ENCODE results near the gene TMEM145. TPM values are rescaled to one million over a fixed set of nuclear protein-coding genes. Genes with fewer than 3 reads are reported as not detected.

Gene TMEM145
- total and polyA plus RNA-seq, 9 of the 15 experiments (the other 6 are each of a cell fraction or from before 2014, with no cell fraction given) = 0.80 to 5.5 (median 1.9) TPM; not detected in 3

- TF ChIP-seq ZNF318 (IDR thresholded peaks at IDR 0.05; ENCODE audit: borderline replicate concordance in 1 of 2, low read depth in 1 of 2) (no peak), YY1 (IDR thresholded peaks at IDR 0.05; ENCODE audit: borderline replicate concordance in 1 of 3, control insufficient read depth in 1 of 3, extremely low read depth in 1 of 3, insufficient read depth in 3 of 3, insufficient read length in 1 of 3, insufficient replicate concordance in 2 of 3, low read depth in 1 of 3, low read length in 2 of 3) (peak in 1 of 3 experiments; percentile 6), NFE2L1 (tag; IDR thresholded peaks at IDR 0.05; ENCODE audit: borderline replicate concordance, low read depth) (no peak), CEBPB (tag; IDR thresholded peaks at IDR 0.05) (no peak), HBP1 (CRISPR knock-in tag; IDR thresholded peaks at IDR 0.05) (no peak), SAP30 (IDR thresholded peaks at IDR 0.05; ENCODE audit: borderline replicate concordance, insufficient read depth, low read depth, low read length, poor library complexity, severe bottlenecking) (peak; percentile 51), RHOXF2B (CRISPR knock-in tag; conservative IDR thresholded peaks at IDR 0.05) (no peak), MTF1 (CRISPR knock-in tag; IDR thresholded peaks at IDR 0.05; ENCODE audit: borderline replicate concordance) (no peak), ZNF274 (IDR thresholded peaks at IDR 0.05; ENCODE audit: borderline replicate concordance, low read depth, low read length) (no peak), CBX1 (IDR thresholded peaks at IDR 0.05; ENCODE audit: low read depth) (no peak), ZSCAN29 (IDR thresholded peaks at IDR 0.05) (0 out of 2 replicates have a peak, but pooled peaks have one; percentile 47), E2F6 (IDR thresholded peaks at IDR 0.05; ENCODE audit: borderline replicate concordance in 1 of 2, extremely low read depth in 1 of 2, insufficient read depth in 1 of 2, insufficient read length in 1 of 2, low read depth in 1 of 2, low read length in 1 of 2, poor library complexity in 1 of 2, severe bottlenecking in 1 of 2) (peak in 1 of 2 experiments; percentile 35), ZNF717 (CRISPR knock-in tag; IDR thresholded peaks at IDR 0.05) (peak; percentile 4; the same call in 1 of the 2 replicates)
Observed at GRCh38 chr19:42325896-42326771, 13.0 kb downstream of the TMEM145 start (continued).

All from K562 (cell line).